Small intestine (tissue), 7 donors: ENCODE measurements around the gene MTURN. TPM values are rescaled to one million over a fixed set of nuclear protein-coding genes. Genes with fewer than 3 reads are reported as not detected.

Experiments
- DNase-seq, 2 donors: peaks; one replicate each; pipeline versions ENCODE4 v3.0.0 to v3.0.0-alpha.2; 2013
- FAIRE-seq: peaks from 2 replicates; lab custom pipeline; 2012; peaks lifted over from hg19 to GRCh38; lab: Jason Lieb, UNC
- H3K27ac ChIP-seq, 3 donors: one replicate each; pipeline ENCODE4 v1.5.1; 2013; ENCODE audit warnings: low read length in 2 of 3, mild to moderate bottlenecking in 2 of 3, control low read depth in 1 of 3, inconsistent platforms in 1 of 3, low read depth in 1 of 3, moderate library complexity in 1 of 3
- H3K27me3 ChIP-seq, 3 donors: one replicate each; pipeline ENCODE4 v1.6.1; 2013; ENCODE audit warnings: low read length in 3 of 3, inconsistent platforms in 1 of 3; ENCODE audit not compliant: control insufficient read depth in 3 of 3, insufficient read depth in 3 of 3
- H3K36me3 ChIP-seq, 3 donors: one replicate each; pipeline ENCODE4 v1.6.1; 2013; ENCODE audit warnings: low read length in 3 of 3, inconsistent platforms in 1 of 3, low read depth in 1 of 3, mild to moderate bottlenecking in 1 of 3, moderate library complexity in 1 of 3; ENCODE audit not compliant: control insufficient read depth in 3 of 3, insufficient read depth in 2 of 3
- H3K4me1 ChIP-seq, 3 donors: one replicate each; pipeline ENCODE4 v1.6.1; 2013; ENCODE audit warnings: low read length in 2 of 3, inconsistent platforms in 1 of 3, low read depth in 1 of 3, mild to moderate bottlenecking in 1 of 3, moderate library complexity in 1 of 3; ENCODE audit not compliant: control insufficient read depth in 3 of 3, insufficient read depth in 2 of 3
- H3K4me3 ChIP-seq, 3 donors: one replicate each; pipeline ENCODE4 v1.5.1; 2013; ENCODE audit warnings: low read length in 3 of 3, control low read depth in 1 of 3, inconsistent platforms in 1 of 3, low read depth in 1 of 3, mild to moderate bottlenecking in 1 of 3, moderate library complexity in 1 of 3
- H3K9me3 ChIP-seq, 2 donors: one replicate each; pipeline ENCODE4 v1.6.1; 2013; ENCODE audit warnings: low read depth in 1 of 2, low read length in 1 of 2; ENCODE audit not compliant: control insufficient read depth in 2 of 2, insufficient read depth in 1 of 2
- WGBS, 3 donors: extraction: QIAGEN DNeasy Blood & Tissue Kit; methylation state at CpG; one replicate each; pipeline ENCODE4 v1.1.7; 2013; 5-methylcytosine and 5-hydroxymethylcytosine counted together
- polyA plus RNA-seq, 4 donors: library from polyadenylated mRNA; stranded (reverse) in 3 of 4; unstranded in 1 of 4; fragments of 200-250 nt in 3 of 4; fragments of 120-200 nt in 1 of 4; gene quantifications; one replicate each; pipeline versions ENCODE4 v1.2.1 to v1.2.3, GENCODE V29; 2013
- donor health status: healthy with polysubstance abuse.
- donor health status: control.
- donor health status: control.
- donor health status: Bipolar disorder and iron deficiency.
- donor health status: healthy.

The MTURN gene
- polyA plus RNA-seq, 4 donors, result 2.2 to 11.1 (median 7.0) TPM

DNA sequence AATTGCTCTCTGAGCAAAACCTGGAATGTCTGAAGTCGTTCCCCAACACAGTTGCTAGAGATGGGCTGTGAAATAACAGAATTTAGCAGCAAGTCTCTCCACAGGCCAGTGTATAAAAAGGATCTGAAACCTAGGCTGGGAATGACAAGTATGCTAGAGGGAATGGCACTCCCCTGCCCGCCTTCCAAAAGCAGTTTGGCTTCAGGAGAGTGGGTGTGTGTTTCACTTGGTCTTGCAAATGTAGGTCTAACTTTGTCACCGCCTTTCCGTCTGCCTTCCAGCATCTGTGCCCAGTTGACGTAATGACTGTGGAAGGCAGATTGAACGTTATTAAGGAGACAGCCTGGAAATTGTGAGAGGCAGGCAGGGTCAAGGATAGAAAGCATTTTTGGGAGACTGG lies 18.0 kb upstream of the MTURN start:
- H3K36me3 ChIP-seq, result no peaks in the 10 kb centered on the region
- no peak overlapping the region for H3K27ac ChIP-seq
- H3K9me3 ChIP-seq, result peaks cover 0 to 5% of the 10 kb centered on the region in 2 donors
- DNase-seq (no peak), FAIRE-seq (no peak)
- WGBS, 3 donors, result 79 to 88% (median 80%) methylated on average over 6 of the region's 6 CpGs
- no peaks in the 10 kb centered on the region for H3K27me3 ChIP-seq
- H3K4me3 ChIP-seq, result no peak overlapping the region
- no peaks in the 10 kb centered on the region for H3K4me1 ChIP-seq

DNA sequence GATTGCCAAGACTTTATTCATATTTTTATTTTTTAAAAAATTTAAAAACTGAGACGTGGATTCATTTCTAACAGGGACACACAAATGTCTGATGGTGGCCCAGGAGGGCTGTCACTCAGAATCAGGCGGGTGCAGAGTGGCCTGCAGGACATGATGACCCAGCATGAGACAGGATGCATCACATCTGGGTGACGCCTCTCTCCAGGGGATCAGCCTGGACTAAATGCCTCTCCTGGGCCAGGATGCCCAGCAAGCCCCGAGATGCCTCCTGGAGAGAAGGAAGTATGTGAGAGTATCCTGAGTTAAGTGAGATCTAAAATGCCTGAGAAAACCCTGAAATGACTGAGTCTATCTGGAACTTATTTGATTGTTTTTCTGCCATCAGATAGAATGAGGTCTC lies 16.9 kb upstream of the MTURN start:
- H3K9me3 ChIP-seq, result no peaks in the 10 kb centered on the region
- H3K36me3 ChIP-seq, result no peaks in the 10 kb centered on the region
- 88 to 95% (median 91%) methylated on average over 4 of the region's 4 CpGs for WGBS, 3 donors
- no peak for FAIRE-seq
- no peak overlapping the region for H3K27ac ChIP-seq
- H3K4me1 ChIP-seq, result no peaks in the 10 kb centered on the region
- no peaks in the 10 kb centered on the region for H3K27me3 ChIP-seq
- DNase-seq, result no peak
- no peak overlapping the region for H3K4me3 ChIP-seq

DNA sequence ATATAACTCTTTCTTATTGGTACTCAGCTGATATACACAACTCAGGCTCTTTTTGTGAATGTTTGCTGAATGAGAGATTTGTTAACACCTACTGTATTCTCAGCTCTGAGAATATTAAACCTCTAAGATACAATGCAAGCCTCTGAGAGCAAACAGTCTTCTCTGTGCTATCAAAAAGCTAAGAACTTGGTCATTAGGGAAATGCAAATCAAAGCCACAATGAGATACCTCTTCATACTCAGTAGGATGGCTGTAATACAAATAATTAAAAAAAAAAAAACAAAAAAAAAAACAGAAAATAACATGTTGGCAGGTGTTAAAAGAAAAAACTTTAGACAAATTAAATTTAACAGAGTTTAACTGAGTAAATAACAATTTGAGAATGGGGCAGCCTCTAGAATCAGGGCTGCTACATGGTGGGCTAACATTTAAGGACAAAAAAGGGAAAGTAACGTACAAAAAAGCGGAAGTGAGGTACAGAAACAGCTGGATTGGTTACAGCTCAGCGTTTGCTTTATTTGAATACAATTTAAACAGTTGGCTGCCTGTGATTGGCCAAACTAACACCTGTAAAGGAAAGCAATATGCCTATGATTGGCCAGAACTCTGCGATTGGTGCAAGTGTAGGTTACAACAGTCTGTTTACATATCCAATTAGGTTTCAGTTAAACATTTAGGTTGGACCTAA lies 14.8 kb upstream of the MTURN start:
- DNase-seq, result no peak
- Histone ChIP-seq H3K9me3 (no peaks in the 10 kb centered on the region), H3K4me3 (no peak overlapping the region), H3K27ac (no peak overlapping the region), H3K27me3 (no peaks in the 10 kb centered on the region), H3K4me1 (no peaks in the 10 kb centered on the region), H3K36me3 (no peaks in the 10 kb centered on the region)
- FAIRE-seq, result no peak
- WGBS, 3 donors, result 85 to 91% (median 88%) methylated on average over 4 of the region's 4 CpGs

DNA sequence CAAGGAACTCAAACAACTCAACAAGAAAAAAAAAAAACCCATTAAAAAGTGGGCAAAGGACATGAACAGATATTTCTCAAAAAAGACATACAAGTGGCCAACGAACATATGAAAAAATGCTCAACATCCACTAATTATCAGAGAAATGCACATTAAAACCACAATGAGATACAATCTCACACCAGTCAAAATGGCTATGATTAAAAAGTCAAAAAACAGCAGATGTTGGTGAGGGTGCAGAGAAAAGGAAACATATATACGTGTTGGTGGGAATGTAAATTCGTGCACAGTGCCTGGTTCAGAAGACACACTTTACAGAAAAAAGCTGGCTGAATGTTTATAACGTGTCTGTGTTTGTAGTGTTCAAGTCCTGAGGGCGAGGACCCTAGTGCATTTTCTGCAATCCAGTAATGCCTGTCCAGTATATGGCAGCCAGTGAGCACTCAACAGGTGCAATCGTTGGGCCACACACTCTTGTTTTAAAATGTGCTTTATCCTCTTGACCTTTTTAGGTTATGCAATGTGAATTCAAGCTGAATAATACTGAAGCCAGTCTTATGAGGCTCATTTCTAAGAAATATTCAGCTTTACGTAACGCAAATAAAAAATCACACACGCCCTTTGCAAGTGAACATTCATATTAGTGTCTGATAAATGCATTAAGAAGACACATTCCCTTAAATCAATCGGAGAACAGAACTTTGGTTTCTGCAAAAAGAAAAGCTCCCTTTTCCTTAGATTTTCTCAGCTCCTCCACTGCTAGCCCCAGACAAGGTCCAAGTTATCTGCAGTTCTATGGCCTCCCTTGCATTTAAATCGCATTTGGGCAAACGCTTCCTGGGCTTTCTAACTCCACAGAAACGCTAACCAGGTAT lies 813 bp upstream of the MTURN start:
- peak overlapping the region in 2 of 3 donors; percentile 6 to 39 for H3K27ac ChIP-seq
- DNase-seq, result no peak
- no peak for FAIRE-seq
- peaks cover 0 to 3% (median 0%) of the 10 kb centered on the region in 3 donors for H3K4me1 ChIP-seq
- H3K36me3 ChIP-seq, result no peaks in the 10 kb centered on the region
- 32 to 38% (median 36%) methylated on average over 13 of the region's 13 CpGs for WGBS, 3 donors
- peaks cover 0 to 12% (median 0%) of the 10 kb centered on the region in 3 donors for H3K27me3 ChIP-seq
- H3K9me3 ChIP-seq, result no peaks in the 10 kb centered on the region
- peak overlapping the region; percentile 68 to 89 (median 87) for H3K4me3 ChIP-seq

DNA sequence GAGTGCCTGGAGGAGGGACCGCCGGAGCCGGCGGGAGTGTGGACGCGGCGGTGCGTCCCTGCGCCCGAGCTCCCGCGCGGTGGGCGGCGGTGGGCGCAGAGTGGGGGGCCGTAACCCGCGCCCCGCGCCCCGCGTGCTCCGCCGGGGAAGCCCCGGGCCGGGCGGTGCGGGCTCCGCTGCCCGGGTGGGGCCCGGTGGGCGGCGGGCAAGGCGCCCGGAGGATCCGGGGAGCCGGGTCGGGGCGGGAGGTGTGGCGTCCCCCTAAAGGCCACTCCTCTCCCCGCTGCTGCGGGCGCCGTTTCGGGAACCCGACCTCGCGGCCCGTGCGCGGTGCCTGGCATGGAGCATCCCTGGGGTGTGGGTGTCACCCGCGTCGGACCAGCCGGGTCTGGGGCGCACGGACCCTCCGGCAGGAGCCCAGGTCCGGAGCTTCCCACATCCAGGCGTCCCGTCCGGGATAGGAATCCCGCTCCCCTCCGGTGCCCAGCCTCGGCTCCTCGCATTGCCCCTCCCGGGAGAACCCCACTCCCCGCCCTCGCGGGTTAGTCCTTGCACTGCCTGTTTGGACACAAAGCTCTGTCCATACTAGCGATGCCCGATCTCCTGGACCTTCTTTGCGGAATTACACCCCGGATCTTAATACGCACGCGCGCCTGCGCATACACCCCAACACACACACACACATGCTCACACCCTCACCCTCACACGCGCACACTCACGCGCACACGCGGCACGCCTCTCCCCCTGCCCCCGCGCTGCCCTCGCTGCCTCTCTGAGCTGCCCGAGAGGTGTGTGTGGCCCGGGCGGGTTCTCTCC lies 723 bp downstream of the MTURN start:
- DNase-seq, result peak; percentile 63 to 79
- 0% methylated on average over 69 to 93 of the region's 93 CpGs for WGBS, 3 donors
- FAIRE-seq, result no peak
- Histone ChIP-seq H3K27ac (peak overlapping the region; percentile 46 to 88 (median 55)), H3K4me3 (peak overlapping the region; percentile 86 to 89 (median 87)), H3K36me3 (peaks cover 0 to 4% (median 0%) of the 10 kb centered on the region in 3 donors), H3K9me3 (no peaks in the 10 kb centered on the region), H3K27me3 (peaks cover 0 to 12% (median 0%) of the 10 kb centered on the region in 3 donors), H3K4me1 (peaks cover 0 to 3% (median 0%) of the 10 kb centered on the region in 3 donors)

DNA sequence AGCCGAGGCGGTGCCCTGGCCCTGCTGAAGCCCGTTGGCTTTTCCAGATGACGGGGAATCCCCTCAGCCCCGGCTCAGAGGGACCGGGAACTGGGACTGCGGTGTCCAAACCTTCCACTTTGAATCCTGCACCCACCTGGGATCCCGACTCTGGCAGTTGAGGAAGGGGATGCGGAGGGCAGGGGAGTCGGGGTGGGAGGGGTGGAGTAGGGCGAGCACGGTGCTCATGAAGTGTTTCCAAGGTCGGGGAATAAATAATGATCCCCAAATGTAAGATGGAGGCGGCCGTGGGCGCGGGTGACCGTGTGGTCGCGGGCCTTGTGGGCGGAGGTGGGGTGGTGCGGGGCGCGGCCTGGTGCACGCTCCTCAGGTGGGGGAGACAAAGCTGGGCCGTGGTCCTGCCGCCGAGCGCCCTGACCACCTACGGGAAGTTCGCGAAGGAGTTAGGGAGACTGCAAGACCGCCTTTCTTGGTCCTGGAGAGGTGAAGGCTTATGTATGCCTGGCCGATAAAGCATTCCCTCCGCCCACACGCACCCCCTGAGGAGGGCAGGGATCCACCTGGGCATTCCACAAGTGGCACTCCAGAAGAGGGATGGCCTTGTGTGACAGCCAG lies 1.4 kb downstream of the MTURN start:
- H3K27ac ChIP-seq, result no peak overlapping the region
- WGBS, 3 donors, result 13 to 23% (median 22%) methylated on average over 35 to 36 of the region's 36 CpGs

DNA sequence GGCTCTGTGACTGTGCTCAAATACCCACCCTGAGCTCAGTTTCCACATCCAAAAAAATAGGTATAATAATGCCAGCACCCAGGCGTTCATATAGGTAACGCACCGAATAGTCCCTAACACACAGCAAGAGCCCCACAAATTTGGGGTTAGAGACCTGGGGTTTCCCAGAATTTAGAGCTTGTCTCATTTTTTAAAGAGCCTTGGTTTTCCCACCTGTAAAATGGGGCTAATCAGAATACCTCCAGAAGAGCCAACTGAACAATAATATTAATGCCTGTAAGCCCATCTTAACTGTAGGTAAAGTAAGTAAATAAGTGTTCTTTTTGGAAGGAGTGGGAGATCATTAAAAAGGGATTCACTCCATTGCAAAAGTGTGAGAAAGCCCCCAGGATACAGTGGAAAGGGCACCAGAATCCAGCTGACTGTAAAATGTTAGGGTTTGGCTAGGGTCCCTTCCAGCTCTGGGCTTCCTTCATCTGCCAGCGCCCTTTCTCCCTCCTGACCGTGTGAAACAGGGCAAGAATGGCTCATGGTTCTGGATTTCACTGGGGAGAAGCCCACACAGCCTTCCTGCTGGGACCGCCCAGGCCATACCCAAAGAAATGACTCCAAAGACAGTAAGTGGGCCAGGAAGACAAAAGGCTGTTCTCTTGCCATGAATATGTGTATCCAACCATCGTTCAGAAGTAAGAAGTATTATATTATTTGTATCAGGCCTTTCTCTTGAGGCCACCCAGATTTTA lies 2.1 kb downstream of the MTURN start:
- peaks cover 0 to 12% (median 0%) of the 10 kb centered on the region in 3 donors for H3K27me3 ChIP-seq
- 85 to 92% (median 91%) methylated on average over 7 of the region's 7 CpGs for WGBS, 3 donors
- no peak for FAIRE-seq
- H3K36me3 ChIP-seq, result peaks cover 0 to 4% (median 0%) of the 10 kb centered on the region in 3 donors
- H3K9me3 ChIP-seq, result no peaks in the 10 kb centered on the region
- DNase-seq, result no peak
- peak overlapping the region in 1 of 3 donors; percentile 86 for H3K4me3 ChIP-seq
- no peak overlapping the region for H3K27ac ChIP-seq
- peaks cover 0 to 3% (median 0%) of the 10 kb centered on the region in 3 donors for H3K4me1 ChIP-seq

More for the DNA sequence above, 1.4 kb downstream of the MTURN start:
- DNase-seq (peak in 1 of 2 donors; percentile 31), FAIRE-seq (no peak)
- H3K36me3 ChIP-seq, result peaks cover 0 to 4% (median 0%) of the 10 kb centered on the region in 3 donors
- peak overlapping the region; percentile 25 to 87 (median 86) for H3K4me3 ChIP-seq
- no peaks in the 10 kb centered on the region for H3K9me3 ChIP-seq
- H3K27me3 ChIP-seq, result peaks cover 0 to 12% (median 0%) of the 10 kb centered on the region in 3 donors
- H3K4me1 ChIP-seq, result peaks cover 0 to 3% (median 0%) of the 10 kb centered on the region in 3 donors
